Activated CD4-positive, alpha-beta memory T cell treated with anti-CD3 and anti-CD28 coated beads, Interleukin-2, amount 10 ng/mL, durations not matched to agents 7 days and 5 days (primary cell): ENCODE data around the gene ECHS1. TPM values are rescaled to one million over a fixed set of nuclear protein-coding genes. Genes with fewer than 3 reads are reported as not detected.

Experiments used
- CTCF ChIA-PET: fragments of 350-600 bp; sonication (Branson Sonifier 250); formaldehyde crosslinking; loops from one replicate; lab custom pipeline; 2021; ENCODE audit warnings: antibody characterized with exemption, inconsistent platforms; lab: Charles Lee
- POLR2A ChIA-PET: fragments of 350-600 bp; sonication (Branson Sonifier 250); formaldehyde crosslinking; loops from one replicate; lab custom pipeline; 2021; ENCODE audit warnings: antibody characterized with exemption; lab: Charles Lee
- DNase-seq: peaks from one replicate; pipeline ENCODE4 v3.0.0-alpha.2; 2020
- H3K27ac Mint-ChIP-seq: one replicate; pipeline ENCODE4 v1.8.0; 2021; ENCODE audit warnings: mild to moderate bottlenecking, mixed read lengths
- H3K27me3 Mint-ChIP-seq: one replicate; pipeline ENCODE4 v1.8.0; 2021; ENCODE audit warnings: mixed read lengths
- H3K36me3 Mint-ChIP-seq: one replicate; pipeline ENCODE4 v1.8.0; 2021; ENCODE audit warnings: low read depth, mixed read lengths
- H3K4me1 Mint-ChIP-seq: one replicate; pipeline ENCODE4 v1.8.0; 2021; ENCODE audit warnings: mixed read lengths
- H3K4me3 Mint-ChIP-seq: one replicate; pipeline ENCODE4 v1.8.0; 2021; ENCODE audit warnings: mild to moderate bottlenecking, mixed read lengths
- H3K9me3 Mint-ChIP-seq: one replicate; pipeline ENCODE4 v1.8.0; 2021; ENCODE audit warnings: mixed read lengths
- total RNA-seq, 2 experiments: library from RNA; stranded (reverse); gene quantifications; one replicate each; pipeline ENCODE4 v1.2.3, GENCODE V29; 2021

ECHS1 gene
- total RNA-seq, 2 experiments from 2014 or later: 31.3 to 31.6 TPM

- Mint-ChIP-seq H3K36me3 (peaks cover 8% of the 10 kb centered on the region), H3K9me3 (peaks cover 3% of the 10 kb centered on the region), H3K27ac (no peak overlapping the region), H3K4me1 (peaks cover 15% of the 10 kb centered on the region), H3K4me3 (no peak overlapping the region), H3K27me3 (peaks cover 10% of the 10 kb centered on the region)
- POLR2A ChIA-PET: no interaction called here
- CTCF ChIA-PET: interaction anchor here (1.0 to 1.9 kb wide), 4 partner anchors 9 to 172 kb away, joined by 3 to 9 read pairs (median 6); no protein-coding TSS in a partner anchor
- DNase-seq: no peak
Measured at GRCh38 chr10:133315847-133316246, 57.3 kb downstream of the ECHS1 start.

GRCh38 chr10:133314911-133315310 is 58.2 kb downstream of the ECHS1 start:
- Mint-ChIP-seq H3K27ac (no peak overlapping the region), H3K9me3 (no peaks in the 10 kb centered on the region), H3K36me3 (peaks cover 15% of the 10 kb centered on the region), H3K27me3 (peaks cover 6% of the 10 kb centered on the region), H3K4me3 (no peak overlapping the region), H3K4me1 (peaks cover 16% of the 10 kb centered on the region)
- no peak for DNase-seq
- CTCF ChIA-PET: interaction anchor here (0.6 to 1.9 kb wide), 5 partner anchors 9 to 171 kb away, joined by 3 to 9 read pairs (median 4); no protein-coding TSS in a partner anchor
- POLR2A ChIA-PET: no interaction called here

- ChIA-PET CTCF (no interaction called here), POLR2A (no interaction called here)
- Mint-ChIP-seq H3K9me3 (no peaks in the 10 kb centered on the region), H3K36me3 (peaks cover 17% of the 10 kb centered on the region), H3K27me3 (no peaks in the 10 kb centered on the region), H3K27ac (no peak overlapping the region), H3K4me1 (peaks cover 7% of the 10 kb centered on the region), H3K4me3 (no peak overlapping the region)
- no peak for DNase-seq
Measured at GRCh38 chr10:133313192-133313591, 60.0 kb downstream of the ECHS1 start.

- CTCF ChIA-PET: no interaction called here
- peaks cover 12% of the 10 kb centered on the region for H3K4me1 Mint-ChIP-seq
- H3K4me3 Mint-ChIP-seq: no peak overlapping the region
- POLR2A ChIA-PET: no interaction called here
- DNase-seq: no peak
- H3K27me3 Mint-ChIP-seq: no peaks in the 10 kb centered on the region
- H3K36me3 Mint-ChIP-seq: peaks cover 21% of the 10 kb centered on the region
- no peaks in the 10 kb centered on the region for H3K9me3 Mint-ChIP-seq
- H3K27ac Mint-ChIP-seq: no peak overlapping the region
Measured at GRCh38 chr10:133312769-133313145, 60.4 kb downstream of the ECHS1 start.

Other genes starting within 250 kb of the ECHS1 start
- 1 to 10 TPM in 1 of 2 experiments, under 1 TPM in 1; 0.55 to 1.2 TPM for gene KNDC1, start 213.1 kb downstream of the ECHS1 start, total RNA-seq
- gene UTF1, start 143.1 kb downstream of the ECHS1 start, total RNA-seq: not detected
- gene VENTX, start 135.5 kb downstream of the ECHS1 start, total RNA-seq: not detected
- 100 to 1,000 TPM; 206 to 207 TPM for gene ADAM8, start 96.5 kb downstream of the ECHS1 start, total RNA-seq
- gene TUBGCP2, start 64.5 kb downstream of the ECHS1 start, total RNA-seq: 10 to 100 TPM; 52.3 to 58.2 TPM
- gene ZNF511, start 64.4 kb downstream of the ECHS1 start, total RNA-seq: 10 to 100 TPM; 45.7 to 52.7 TPM
- not detected for gene CALY, start 36.5 kb downstream of the ECHS1 start, total RNA-seq
- gene PRAP1, start 26.0 kb downstream of the ECHS1 start, total RNA-seq: not detected
- gene FUOM, start 15.3 kb downstream of the ECHS1 start, total RNA-seq: 10 to 100 TPM; 11.2 to 11.4 TPM
- gene PAOX, start 5.9 kb upstream of the ECHS1 start, total RNA-seq: 1 to 10 TPM; 5.9 to 7.8 TPM
- 10 to 100 TPM; 41.7 to 42.2 TPM for gene MTG1, start 20.8 kb upstream of the ECHS1 start, total RNA-seq
- gene SPRN, start 51.3 kb upstream of the ECHS1 start, total RNA-seq: not detected
- gene SCART1, start 80.6 kb upstream of the ECHS1 start, total RNA-seq: 10 to 100 TPM; 15.3 to 15.4 TPM
- gene CYP2E1, start 154.0 kb upstream of the ECHS1 start, total RNA-seq: under 1 TPM; 0.43 to 0.76 TPM
- under 1 TPM in 1 of 2 experiments, not detected in 1; 0.13 TPM for gene SYCE1, start 192.2 kb upstream of the ECHS1 start, total RNA-seq